HG02588 (cell line): ENCODE data around the gene MAPT.

Source experiments
- ATAC-seq: cut with Tn5 transposase; IDR thresholded peaks from one replicate; pipeline ENCODE4 v1.9.1; 2021; ENCODE audit warnings: mild to moderate bottlenecking, moderate library complexity; ENCODE audit not compliant: unreplicated experiment

Gene MAPT

GRCh38 chr17:45969726-45970125 lies 75.4 kb downstream of the MAPT start:
- no peak for ATAC-seq

- no peak for ATAC-seq
Observed at GRCh38 chr17:45970659-45971058, 76.3 kb downstream of the MAPT start.

- no peak for ATAC-seq
Observed at GRCh38 chr17:45971698-45972141, 77.4 kb downstream of the MAPT start.

- ATAC-seq: no peak
Observed at GRCh38 chr17:45972531-45972930, 78.2 kb downstream of the MAPT start.

GRCh38 chr17:45973099-45973780 lies 78.9 kb downstream of the MAPT start:
- ATAC-seq: no peak

GRCh38 chr17:45973946-45974859 lies 79.8 kb downstream of the MAPT start:
- ATAC-seq: no peak

- no peak for ATAC-seq
Observed at GRCh38 chr17:45974916-45975630, 80.7 kb downstream of the MAPT start.

- ATAC-seq: no peak
Observed at GRCh38 chr17:45975640-45976295, 81.4 kb downstream of the MAPT start.

- ATAC-seq: no peak
Observed at GRCh38 chr17:45976391-45976754, 82.0 kb downstream of the MAPT start.

GRCh38 chr17:45976755-45977505 lies 82.6 kb downstream of the MAPT start:
- ATAC-seq: no peak

- no peak for ATAC-seq
Observed at GRCh38 chr17:45977506-45977824, 83.1 kb downstream of the MAPT start.

- ATAC-seq: no peak
Observed at GRCh38 chr17:45977976-45978626, 83.7 kb downstream of the MAPT start.

GRCh38 chr17:45979137-45979536 lies 84.8 kb downstream of the MAPT start:
- no peak for ATAC-seq

GRCh38 chr17:45980855-45981254 lies 86.5 kb downstream of the MAPT start:
- no peak for ATAC-seq

- no peak for ATAC-seq
Observed at GRCh38 chr17:45981306-45981705, 87.0 kb downstream of the MAPT start.

GRCh38 chr17:45982791-45983613 lies 88.6 kb downstream of the MAPT start:
- no peak for ATAC-seq

GRCh38 chr17:45983614-45984310 lies 89.4 kb downstream of the MAPT start:
- ATAC-seq: no peak

GRCh38 chr17:45984368-45984767 lies 90.0 kb downstream of the MAPT start:
- no peak for ATAC-seq
